Measurements from ENCODE around the gene RPL13A. TPM values are rescaled to one million over a fixed set of nuclear protein-coding genes. Genes with fewer than 3 reads are reported as not detected.

The RPL13A gene
- total RNA-seq, 1 donor from 2014 or later, result 3,026 TPM

GRCh38 chr19:49492573-49493405 is 5.4 kb downstream of the RPL13A start:
- Mint-ChIP-seq H3K27ac (ENCODE audit: unreplicated experiment) (no peak overlapping the region), H3K4me3 (peak overlapping the region; percentile 77), H3K4me1 (peaks cover 58% of the 10 kb centered on the region), H3K9me3 (no peaks in the 10 kb centered on the region), H3K36me3 (ENCODE audit: low read depth) (peaks cover 55% of the 10 kb centered on the region), H3K27me3 (ENCODE audit: low read depth) (peaks cover 22% of the 10 kb centered on the region)
- TF ChIP-seq CTCF (conservative IDR thresholded peaks at IDR 0.05), result no peak
- DNase-seq (ENCODE audit: low read depth, low spot score), result no peak

GRCh38 chr19:49496574-49497008 is 9.2 kb downstream of the RPL13A start:
- H3K4me1 Mint-ChIP-seq, result peaks cover 45% of the 10 kb centered on the region

GRCh38 chr19:49497047-49497788 is 9.8 kb downstream of the RPL13A start:
- Mint-ChIP-seq H3K36me3 (ENCODE audit: low read depth) (peaks cover 28% of the 10 kb centered on the region), H3K4me3 (peak overlapping the region; percentile 96), H3K27me3 (ENCODE audit: low read depth) (peaks cover 19% of the 10 kb centered on the region), H3K9me3 (no peaks in the 10 kb centered on the region), H3K4me1 (peaks cover 44% of the 10 kb centered on the region), H3K27ac (ENCODE audit: unreplicated experiment) (peak overlapping the region; percentile 98)
- DNase-seq (ENCODE audit: low read depth, low spot score), result no peak
- TF ChIP-seq CTCF (conservative IDR thresholded peaks at IDR 0.05), result no peak

More at GRCh38 chr19:49496574-49497008, 9.2 kb downstream of the RPL13A start:
- peaks cover 34% of the 10 kb centered on the region for H3K36me3 Mint-ChIP-seq (ENCODE audit: low read depth)
- peak overlapping the region; percentile 96 for H3K4me3 Mint-ChIP-seq
- peaks cover 15% of the 10 kb centered on the region for H3K27me3 Mint-ChIP-seq (ENCODE audit: low read depth)
- DNase-seq (ENCODE audit: low read depth, low spot score), result no peak
- H3K9me3 Mint-ChIP-seq, result no peaks in the 10 kb centered on the region
- peak overlapping the region; percentile 98 for H3K27ac Mint-ChIP-seq (ENCODE audit: unreplicated experiment)
- TF ChIP-seq CTCF (conservative IDR thresholded peaks at IDR 0.05), result no peak

GRCh38 chr19:49497789-49498103 is 10.3 kb downstream of the RPL13A start:
- no peaks in the 10 kb centered on the region for H3K9me3 Mint-ChIP-seq
- H3K4me3 Mint-ChIP-seq, result peak overlapping the region; percentile 96
- peaks cover 39% of the 10 kb centered on the region for H3K4me1 Mint-ChIP-seq
- H3K36me3 Mint-ChIP-seq (ENCODE audit: low read depth), result peaks cover 23% of the 10 kb centered on the region
- H3K27ac Mint-ChIP-seq (ENCODE audit: unreplicated experiment), result no peak overlapping the region
- no peak for DNase-seq (ENCODE audit: low read depth, low spot score)
- H3K27me3 Mint-ChIP-seq (ENCODE audit: low read depth), result peaks cover 18% of the 10 kb centered on the region
- TF ChIP-seq CTCF (conservative IDR thresholded peaks at IDR 0.05), result no peak

- Mint-ChIP-seq H3K4me1 (peaks cover 42% of the 10 kb centered on the region), H3K4me3 (peak overlapping the region; percentile 96), H3K36me3 (ENCODE audit: low read depth) (peaks cover 19% of the 10 kb centered on the region), H3K27me3 (ENCODE audit: low read depth) (peaks cover 14% of the 10 kb centered on the region), H3K9me3 (no peaks in the 10 kb centered on the region), H3K27ac (ENCODE audit: unreplicated experiment) (no peak overlapping the region)
- DNase-seq (ENCODE audit: low read depth, low spot score), result no peak
- no peak for TF ChIP-seq CTCF (conservative IDR thresholded peaks at IDR 0.05)
These were observed 11.1 kb downstream of the RPL13A start for GRCh38 chr19:49498475-49498874.

Data from neural crest cell (in vitro differentiated cells).